NCI-H524 treated with DMSO at 0.1 percent for 48 hours (cell line): Measurements from ENCODE around the gene RAB4A.
"Not testable (repeated sequence)": the region's sequence is repeated elsewhere in the genome, so short reads cannot be mapped to it uniquely, and the experiment has no call there.

Experiments used
- DNase-seq: peaks from one replicate; lab custom pipeline; 2025; lab: John Stamatoyannopoulos, UW

RAB4A gene

GRCh38 chr1:229298420-229298819, 27.5 kb downstream of the RAB4A start:
- no peak for DNase-seq

DNA sequence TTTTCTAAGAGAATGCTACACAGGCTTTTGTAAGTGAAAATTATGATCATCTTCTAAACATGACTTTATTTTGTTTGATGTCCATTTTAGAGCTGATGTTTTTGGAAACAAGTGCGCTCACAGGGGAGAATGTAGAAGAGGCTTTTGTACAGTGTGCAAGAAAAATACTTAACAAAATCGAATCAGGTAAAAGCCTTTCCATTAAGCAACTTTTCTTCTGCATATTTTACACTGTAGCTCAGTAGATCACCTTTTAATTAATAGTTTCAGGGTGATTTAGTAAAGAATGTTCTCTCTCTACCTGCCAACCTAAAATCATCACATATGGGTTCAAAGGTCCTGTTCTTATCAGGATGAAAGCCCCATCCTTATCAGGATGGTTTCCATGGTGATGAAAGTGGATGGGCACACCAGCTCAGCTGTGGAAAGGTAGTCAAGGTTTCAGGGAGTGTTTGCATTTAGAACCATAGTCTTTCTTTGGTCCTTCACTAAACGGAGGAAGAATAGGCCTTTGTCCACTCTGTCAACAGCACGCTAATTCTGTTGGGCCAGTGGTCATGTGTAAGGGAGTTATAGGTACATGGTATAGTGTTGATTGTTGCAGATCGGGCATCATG, 28.1 kb downstream of the RAB4A start:
- DNase-seq = no peak

GRCh38 chr1:229300099-229300757, 29.3 kb downstream of the RAB4A start:
- no peak for DNase-seq

DNA sequence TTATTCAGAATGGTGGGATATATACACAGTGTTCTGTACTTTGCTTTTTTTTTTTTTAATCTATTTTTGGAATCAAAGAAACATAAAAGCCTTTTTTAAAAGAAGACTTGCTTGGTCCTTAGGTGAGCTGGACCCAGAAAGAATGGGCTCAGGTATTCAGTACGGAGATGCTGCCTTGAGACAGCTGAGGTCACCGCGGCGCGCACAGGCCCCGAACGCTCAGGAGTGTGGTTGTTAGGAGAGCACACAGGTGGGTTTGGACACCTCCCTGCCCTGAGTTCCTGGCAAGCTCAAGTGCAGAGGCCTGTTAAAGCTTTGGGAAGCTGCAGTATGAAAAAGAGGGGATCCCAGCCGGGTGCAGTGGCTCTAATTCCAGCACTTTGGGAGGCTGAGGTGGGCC, 31.8 kb downstream of the RAB4A start:
- no peak for DNase-seq

DNA sequence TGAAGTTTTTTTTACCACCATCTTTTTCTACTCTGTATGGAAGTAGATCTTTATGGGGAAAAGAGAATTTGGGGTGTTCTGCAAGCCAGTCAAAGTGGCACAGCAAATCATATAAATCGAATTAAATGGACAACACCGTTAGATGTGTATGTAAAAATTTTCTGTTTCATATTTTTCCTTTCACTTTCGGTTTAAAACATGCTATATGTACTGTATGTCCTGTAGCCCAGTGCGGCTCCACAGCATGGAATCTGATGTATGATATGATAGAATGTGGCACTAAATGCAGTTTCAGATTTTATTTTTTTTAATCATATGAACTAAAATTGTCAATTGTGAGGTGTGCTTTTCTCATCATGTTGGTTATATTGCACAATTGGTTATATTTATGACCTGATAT, 32.9 kb downstream of the RAB4A start:
- DNase-seq = no peak

- DNase-seq = no peak
Measured at GRCh38 chr1:229305392-229305791, 34.5 kb downstream of the RAB4A start.

DNA sequence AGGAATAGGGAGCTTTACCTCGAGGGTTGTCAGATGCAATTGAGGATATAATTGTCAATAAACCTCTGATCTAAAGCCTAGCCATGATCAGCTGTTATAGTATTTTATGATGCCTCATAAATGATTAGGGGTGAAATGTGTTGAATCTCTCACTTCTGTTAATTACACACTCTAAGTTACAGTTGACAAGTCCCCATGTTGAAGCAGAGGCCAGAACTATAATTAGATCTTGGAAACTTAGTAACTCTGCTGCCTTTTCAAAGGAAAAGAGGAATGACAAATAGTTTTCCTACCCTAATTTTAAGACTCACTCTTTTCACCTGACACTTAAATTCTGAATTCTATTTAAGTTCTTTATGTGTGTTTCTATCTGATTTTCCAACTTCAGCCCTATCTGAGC, 38.2 kb downstream of the RAB4A start:
- DNase-seq = no peak

GRCh38 chr1:229309684-229310083, 38.8 kb downstream of the RAB4A start:
- DNase-seq = no peak

GRCh38 chr1:229310833-229311232, 39.9 kb downstream of the RAB4A start:
- no peak for DNase-seq

DNA sequence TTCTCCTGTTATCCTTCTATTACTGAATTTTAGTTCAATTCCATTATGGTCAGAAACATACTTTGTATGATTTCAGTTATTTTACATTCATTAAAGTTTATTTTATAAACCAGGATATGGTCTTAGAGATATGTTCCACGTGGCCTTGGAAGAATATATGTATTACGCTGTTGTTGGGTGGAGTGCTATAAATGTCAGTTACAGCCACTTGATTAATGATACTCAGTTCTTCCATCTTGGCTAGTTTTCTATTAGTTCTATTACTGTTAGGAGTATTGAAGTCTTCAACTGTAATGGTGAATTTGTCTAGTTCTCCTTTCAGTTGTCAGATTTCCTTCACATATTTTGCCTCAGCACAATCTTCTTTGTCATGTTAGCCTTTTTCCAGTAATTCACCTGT, 45.3 kb downstream of the RAB4A start:
- no peak for DNase-seq

- no peak for DNase-seq
Measured at GRCh38 chr1:229318056-229318455, 47.1 kb downstream of the RAB4A start.

GRCh38 chr1:229319487-229319886, 48.6 kb downstream of the RAB4A start:
- DNase-seq = no peak

GRCh38 chr1:229323201-229323600, 52.3 kb downstream of the RAB4A start:
- no peak for DNase-seq

- no peak for DNase-seq
Measured at GRCh38 chr1:229323885-229324553, 53.1 kb downstream of the RAB4A start.

DNA sequence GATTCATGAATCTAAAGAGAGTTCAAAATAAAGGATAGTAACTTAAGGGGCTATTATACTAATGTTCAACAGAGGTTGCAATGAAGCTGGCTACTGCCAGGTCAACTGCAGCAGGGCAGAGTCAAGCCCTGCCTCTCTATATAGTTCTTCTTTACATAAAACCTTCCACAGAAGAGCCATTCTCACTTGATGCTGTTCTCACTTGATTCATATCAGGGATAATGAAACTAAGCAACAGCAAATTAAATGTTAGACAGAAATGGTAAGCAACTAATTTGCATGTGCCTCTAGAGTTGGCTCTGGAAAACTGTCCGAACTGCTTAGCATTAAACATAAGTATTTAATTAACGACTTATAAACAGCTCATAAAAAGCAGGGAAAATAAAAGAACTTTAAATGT, 54.5 kb downstream of the RAB4A start:
- DNase-seq = no peak

DNA sequence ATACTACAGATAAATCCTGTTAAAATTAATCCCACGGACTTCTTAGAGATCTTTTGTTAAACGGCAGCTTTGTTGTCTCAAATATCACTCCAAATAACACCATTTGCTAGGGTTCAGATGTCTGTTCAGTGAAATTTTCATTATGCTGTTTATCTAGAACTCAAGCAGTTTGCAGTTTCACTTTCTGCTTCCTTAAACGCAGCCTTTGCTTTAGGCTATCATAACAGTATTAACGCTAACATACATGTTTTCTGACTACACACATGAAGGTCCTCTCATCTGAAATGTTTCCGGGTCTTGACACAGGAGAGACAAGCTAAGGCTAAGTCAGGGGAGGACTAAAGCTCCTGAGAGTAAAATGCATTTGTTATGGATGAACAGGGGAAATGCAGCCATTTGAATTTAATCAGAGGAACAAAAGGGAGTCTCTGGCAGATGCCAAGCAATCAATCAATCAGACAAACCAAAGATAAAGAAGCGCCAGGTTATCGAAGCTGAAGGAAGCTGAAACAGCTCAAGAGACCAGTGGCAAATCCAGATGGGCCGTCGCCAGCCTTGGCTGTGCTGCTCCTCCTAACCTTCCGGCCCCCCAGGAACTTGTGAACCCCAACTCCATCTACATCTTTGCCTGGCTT, 55.1 kb downstream of the RAB4A start:
- no peak for DNase-seq

DNA sequence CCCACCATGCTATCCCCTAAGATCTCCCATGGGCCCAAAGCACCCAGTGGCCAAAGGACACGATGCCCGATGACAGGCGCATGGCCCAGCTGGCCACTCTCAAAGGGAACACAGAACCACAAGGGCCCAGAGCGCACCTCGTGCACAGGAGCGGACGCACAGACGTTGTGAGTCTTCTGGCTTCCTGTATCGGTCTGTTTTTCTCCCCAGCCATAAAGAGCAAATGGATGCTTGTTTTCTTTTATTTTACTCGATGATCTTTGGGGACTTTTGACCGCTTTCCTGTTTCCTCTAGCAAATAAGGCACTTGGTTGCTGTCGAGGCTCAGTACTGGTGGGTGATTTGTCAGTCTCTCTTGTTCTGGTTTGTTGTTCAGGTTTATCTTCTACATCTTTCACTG, 55.7 kb downstream of the RAB4A start:
- DNase-seq = no peak

DNA sequence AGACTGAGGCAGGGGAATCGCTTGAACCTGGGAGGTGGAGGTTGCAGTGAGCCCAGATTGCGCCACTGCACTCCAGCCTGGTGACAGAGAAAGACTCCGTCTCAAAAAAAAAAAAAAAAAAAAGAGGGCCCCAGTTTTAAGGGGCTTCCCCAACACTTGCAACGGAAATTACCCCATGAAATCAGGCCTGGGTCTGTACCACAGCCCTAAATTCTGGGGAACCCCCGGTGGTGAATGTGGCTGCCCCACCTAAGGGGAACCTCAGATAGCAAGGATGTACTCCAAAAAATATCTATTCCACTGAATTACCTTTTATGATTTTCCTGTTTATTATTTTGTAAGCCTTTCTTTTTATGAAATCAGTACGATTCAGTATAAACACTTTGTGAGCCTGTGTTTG, 56.9 kb downstream of the RAB4A start:
- DNase-seq = not testable (repeated sequence)

GRCh38 chr1:229328598-229329362, 57.9 kb downstream of the RAB4A start:
- DNase-seq = no peak

DNA sequence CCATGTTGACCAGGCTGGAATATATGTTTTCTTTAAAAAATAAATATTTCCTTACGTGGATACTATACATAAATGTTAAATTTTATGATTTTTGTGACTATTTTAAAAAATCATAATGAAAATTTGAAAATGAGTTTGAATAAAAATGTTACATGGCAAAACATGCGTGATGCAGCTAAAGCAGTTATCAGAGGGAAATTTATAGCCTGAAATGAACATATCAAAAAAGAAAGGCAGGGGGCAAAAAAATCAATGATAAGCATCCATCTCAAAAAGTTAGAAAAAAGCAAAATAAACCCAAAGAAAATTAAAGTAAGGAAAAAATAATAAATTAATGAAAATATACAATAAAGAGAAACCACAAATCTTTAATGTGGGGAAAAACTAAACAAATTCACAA, 63.4 kb downstream of the RAB4A start:
- no peak for DNase-seq

- no peak for DNase-seq
Measured at GRCh38 chr1:229334716-229335115, 63.8 kb downstream of the RAB4A start.

- DNase-seq = no peak
Measured at GRCh38 chr1:229336345-229336744, 65.4 kb downstream of the RAB4A start.
